Prostate gland (tissue), 2 donors: ENCODE measurements around the gene SNX21.
"Not testable (repeated sequence)": the region's sequence is repeated elsewhere in the genome, so short reads cannot be mapped to it uniquely, and the experiment has no call there.

Experiments used
- POLR2AphosphoS5 ChIP-seq: sonication (generic); formaldehyde crosslinking; IDR thresholded peaks from one replicate; pipeline ENCODE4 v1.6.1; 2017; ENCODE audit warnings: antibody characterized with exemption
- TF ChIP-seq, protein P1 (sequence below), 4 experiments: fragments of 200-600 bp in 2 of 4; fragments of 450-650 bp in 2 of 4; sonication (generic) in 2 of 4; IDR thresholded peaks; 1 replicate in 3 of 4; 2 replicates in 1 of 4; pipeline ENCODE4 v1.5.1; 2016 to 2019; ENCODE audit warnings: antibody characterized with exemption in 4 of 4, mild to moderate bottlenecking in 2 of 4, moderate library complexity in 2 of 4

DNA sequence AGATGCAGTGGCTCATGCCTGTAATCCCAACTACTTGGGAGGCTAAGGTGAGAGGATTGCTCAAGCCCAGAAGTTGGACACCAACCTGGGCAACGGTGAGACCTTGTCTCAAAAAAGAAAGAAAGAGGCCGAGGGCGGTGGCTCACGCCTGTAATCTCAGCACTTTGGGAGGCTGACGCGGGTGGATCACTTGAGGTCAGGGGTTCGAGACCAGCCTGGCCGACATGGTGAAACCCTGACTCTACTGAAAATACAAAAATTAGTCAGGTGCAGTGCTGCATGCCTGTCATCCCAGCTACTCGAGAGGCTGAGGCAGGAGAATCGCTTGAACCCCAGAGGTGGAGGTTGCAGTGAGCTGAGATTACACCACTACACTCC is 40.5 kb downstream of the SNX21 start:
- TF ChIP-seq POLR2AphosphoS5, result not testable (repeated sequence)
- TF ChIP-seq, protein P1, sequence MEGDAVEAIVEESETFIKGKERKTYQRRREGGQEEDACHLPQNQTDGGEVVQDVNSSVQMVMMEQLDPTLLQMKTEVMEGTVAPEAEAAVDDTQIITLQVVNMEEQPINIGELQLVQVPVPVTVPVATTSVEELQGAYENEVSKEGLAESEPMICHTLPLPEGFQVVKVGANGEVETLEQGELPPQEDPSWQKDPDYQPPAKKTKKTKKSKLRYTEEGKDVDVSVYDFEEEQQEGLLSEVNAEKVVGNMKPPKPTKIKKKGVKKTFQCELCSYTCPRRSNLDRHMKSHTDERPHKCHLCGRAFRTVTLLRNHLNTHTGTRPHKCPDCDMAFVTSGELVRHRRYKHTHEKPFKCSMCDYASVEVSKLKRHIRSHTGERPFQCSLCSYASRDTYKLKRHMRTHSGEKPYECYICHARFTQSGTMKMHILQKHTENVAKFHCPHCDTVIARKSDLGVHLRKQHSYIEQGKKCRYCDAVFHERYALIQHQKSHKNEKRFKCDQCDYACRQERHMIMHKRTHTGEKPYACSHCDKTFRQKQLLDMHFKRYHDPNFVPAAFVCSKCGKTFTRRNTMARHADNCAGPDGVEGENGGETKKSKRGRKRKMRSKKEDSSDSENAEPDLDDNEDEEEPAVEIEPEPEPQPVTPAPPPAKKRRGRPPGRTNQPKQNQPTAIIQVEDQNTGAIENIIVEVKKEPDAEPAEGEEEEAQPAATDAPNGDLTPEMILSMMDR (IDR thresholded peaks at IDR 0.05), result not testable (repeated sequence)
